ENCODE data around the gene MYO5B.

GRCh38 chr18:50172367-50172766 is 22.6 kb downstream of the MYO5B start:
- TF ChIP-seq CTCF (IDR thresholded peaks at IDR 0.05) (no peak), POLR2A (IDR thresholded peaks at IDR 0.05) (no peak)
